GM13977 (cell line): ENCODE measurements around the gene KLHL28.

Source experiments
- DNase-seq: peaks from one replicate; pipeline ENCODE4 v3.0.0; 2012; ENCODE audit warnings: low spot score
- in situ Hi-C: fragments of 300-500 bp; cut with MboI; formaldehyde crosslinking; loops from one replicate; pipeline ENCODE4 v1.12.0; 2022; ENCODE audit warnings: low sequenced_read_pairs, low pct_unique_long_range_greater_than_20kb, mixed read lengths, inconsistent platforms; ENCODE audit not compliant: unreplicated experiment
- TF ChIP-seq, protein P1 (sequence below): IDR thresholded peaks from 2 replicates; pipeline ENCODE4 v1.5.1; 2012; ENCODE audit warnings: mild to moderate bottlenecking, control low read depth; ENCODE audit not compliant: insufficient read depth; ENCODE audit errors: extremely low read depth, missing control alignments

The KLHL28 gene

DNA sequence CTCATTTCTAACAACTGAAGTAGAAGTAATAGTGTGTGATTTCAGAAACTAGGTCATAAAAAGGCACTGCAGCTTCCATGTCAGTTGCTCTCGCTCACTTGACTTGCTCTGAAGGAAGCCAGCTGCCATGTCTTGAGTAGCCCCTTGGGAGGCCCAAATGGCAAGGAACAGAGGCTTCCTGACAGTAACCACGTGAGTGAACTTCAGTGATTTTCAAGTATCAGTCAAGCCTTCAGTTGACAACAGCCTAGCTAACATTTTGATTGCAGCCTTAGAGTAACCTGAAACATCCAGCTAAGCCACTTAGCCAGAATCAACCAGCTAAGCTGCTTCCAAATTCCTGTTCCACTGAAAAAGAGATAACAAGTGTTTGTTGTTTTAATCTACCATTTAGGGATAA is 26.9 kb upstream of the KLHL28 start:
- TF ChIP-seq, protein P1, sequence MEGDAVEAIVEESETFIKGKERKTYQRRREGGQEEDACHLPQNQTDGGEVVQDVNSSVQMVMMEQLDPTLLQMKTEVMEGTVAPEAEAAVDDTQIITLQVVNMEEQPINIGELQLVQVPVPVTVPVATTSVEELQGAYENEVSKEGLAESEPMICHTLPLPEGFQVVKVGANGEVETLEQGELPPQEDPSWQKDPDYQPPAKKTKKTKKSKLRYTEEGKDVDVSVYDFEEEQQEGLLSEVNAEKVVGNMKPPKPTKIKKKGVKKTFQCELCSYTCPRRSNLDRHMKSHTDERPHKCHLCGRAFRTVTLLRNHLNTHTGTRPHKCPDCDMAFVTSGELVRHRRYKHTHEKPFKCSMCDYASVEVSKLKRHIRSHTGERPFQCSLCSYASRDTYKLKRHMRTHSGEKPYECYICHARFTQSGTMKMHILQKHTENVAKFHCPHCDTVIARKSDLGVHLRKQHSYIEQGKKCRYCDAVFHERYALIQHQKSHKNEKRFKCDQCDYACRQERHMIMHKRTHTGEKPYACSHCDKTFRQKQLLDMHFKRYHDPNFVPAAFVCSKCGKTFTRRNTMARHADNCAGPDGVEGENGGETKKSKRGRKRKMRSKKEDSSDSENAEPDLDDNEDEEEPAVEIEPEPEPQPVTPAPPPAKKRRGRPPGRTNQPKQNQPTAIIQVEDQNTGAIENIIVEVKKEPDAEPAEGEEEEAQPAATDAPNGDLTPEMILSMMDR = no peak
- DNase-seq = no peak
- in situ Hi-C loops = no loop called here

DNA sequence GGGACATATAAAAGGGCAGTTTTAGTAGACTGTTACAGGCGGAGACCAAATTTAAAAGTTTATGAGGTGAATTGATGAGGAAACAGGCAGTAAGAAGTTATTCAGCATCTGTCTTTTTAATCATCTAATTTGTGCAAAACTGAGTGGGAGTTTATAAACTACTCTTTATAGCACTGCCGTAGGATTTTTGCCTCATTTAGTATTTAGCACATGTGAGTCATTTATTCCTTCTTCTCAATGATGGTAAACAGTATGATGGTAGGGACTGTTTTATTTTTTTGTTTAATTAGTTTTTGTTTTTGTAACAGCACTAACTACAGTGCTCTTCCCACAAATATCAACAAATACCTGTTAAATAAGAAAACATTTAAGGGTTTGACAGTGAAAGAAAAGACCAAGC is 20.8 kb upstream of the KLHL28 start:
- TF ChIP-seq, protein P1 = no peak
- in situ Hi-C loops = no loop called here
- no peak for DNase-seq

DNA sequence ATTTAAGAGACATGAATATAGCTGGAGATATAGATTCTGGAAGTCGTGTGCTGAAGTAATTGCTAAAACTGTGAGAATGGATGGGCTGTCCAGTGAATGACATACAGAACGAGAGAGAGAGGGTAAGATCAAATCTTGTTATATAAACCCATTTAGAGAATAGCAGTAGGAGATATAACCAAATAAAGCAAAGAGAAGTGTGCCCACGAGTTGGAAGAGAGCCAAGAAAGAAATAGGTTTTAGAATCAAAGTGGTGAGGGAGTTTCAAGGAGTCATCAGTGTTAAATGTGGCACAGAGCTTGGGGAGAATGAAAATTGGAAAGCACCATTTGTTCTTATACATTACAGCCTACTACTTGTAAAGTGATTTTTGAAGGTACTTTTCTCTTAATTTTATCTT is 19.5 kb upstream of the KLHL28 start:
- DNase-seq = no peak
- in situ Hi-C loops = no loop called here
- TF ChIP-seq, protein P1 = no peak

DNA sequence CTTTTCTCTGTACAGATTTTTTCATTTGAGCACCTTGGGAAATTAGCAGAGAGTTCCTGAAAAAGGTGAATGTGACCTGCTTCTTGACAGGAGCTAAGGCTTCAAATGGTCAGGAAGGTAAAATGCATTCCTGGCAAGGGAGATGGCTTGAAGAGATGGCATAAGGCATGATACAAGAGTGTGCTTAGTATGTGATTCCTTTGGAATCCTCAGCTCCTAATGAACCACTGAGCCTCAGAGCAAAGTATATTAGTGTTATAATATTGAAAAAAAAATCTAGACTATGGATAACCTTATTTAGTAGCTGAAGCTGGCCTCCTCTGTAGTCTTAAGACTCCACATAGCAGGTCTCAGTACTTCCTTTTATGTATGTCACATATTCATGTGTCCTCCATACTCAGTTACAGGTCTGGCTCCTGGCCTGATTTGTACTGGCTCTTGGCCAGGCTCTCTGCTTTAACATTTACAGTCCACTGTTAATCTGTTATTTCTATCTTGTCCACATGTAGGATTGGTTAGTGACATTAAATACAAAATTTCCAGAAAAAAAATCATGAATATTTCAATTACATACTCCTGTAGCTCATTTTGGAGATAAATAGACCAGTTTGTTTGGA is 18.1 kb upstream of the KLHL28 start:
- DNase-seq = no peak
- in situ Hi-C loops = no loop called here

DNA sequence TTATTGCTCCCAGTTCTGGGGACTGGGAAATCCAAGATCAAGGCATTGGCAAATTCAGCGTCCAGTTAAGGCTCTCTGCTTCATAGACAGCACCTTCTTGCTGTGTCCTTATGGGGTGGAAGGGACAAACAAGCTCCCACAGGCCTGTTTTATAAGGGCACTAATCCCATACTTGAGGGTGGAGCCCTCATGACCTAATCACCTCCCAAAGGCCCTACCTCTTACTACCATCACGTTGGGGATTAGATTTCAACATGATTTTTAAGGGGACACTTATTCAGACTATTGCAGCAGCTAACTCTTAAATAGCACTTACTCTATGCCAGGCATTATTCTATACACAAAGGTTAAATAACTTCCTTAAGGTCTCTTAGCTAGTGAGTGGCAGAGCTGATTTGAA is 17.5 kb upstream of the KLHL28 start:
- in situ Hi-C loops = no loop called here
- TF ChIP-seq, protein P1 = no peak
- no peak for DNase-seq

More for the DNA sequence above, 18.1 kb upstream of the KLHL28 start:
- TF ChIP-seq, protein P1 = no peak

DNA sequence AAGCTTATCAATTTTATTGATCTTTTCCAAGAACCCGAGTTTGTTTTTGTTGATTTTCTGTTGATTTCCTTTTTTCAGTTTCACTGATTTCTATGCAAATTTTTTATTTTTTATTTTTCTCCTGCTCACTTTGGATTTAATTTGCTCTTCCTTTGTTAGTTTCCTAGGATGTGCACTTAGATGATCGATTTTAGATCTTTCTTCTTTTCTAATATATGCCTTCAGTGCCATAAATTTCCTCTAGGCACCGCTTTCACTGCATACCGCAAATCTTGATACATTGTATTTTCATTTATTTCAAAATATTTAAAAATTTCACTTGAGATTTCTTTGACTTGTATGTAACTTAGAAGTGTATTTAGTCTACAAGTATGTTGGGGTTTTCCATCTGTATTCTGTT is 9.7 kb upstream of the KLHL28 start:
- no peak for DNase-seq
- in situ Hi-C loops = no loop called here
- TF ChIP-seq, protein P1 = no peak
